HL-60 (cell line): ENCODE results near the gene ARHGAP35.

ENCODE experiments used
- GABPA ChIP-seq: IDR thresholded peaks from 2 replicates; pipeline ENCODE4 v1.6.1; 2012; ENCODE audit warnings: low read depth
- POLR2AphosphoS5 ChIP-seq: IDR thresholded peaks from 2 replicates; pipeline ENCODE4 v1.6.1; 2012; ENCODE audit warnings: low read depth
- SPI1 ChIP-seq: IDR thresholded peaks from 2 replicates; pipeline ENCODE4 v1.6.1; 2012; ENCODE audit warnings: low read depth, mild to moderate bottlenecking, borderline replicate concordance
- TF ChIP-seq, protein P1 (sequence below): IDR thresholded peaks from one replicate; pipeline ENCODE4 v1.5.1; 2011; ENCODE audit warnings: low read length, control low read depth, inconsistent platforms; ENCODE audit not compliant: insufficient read depth
- TF ChIP-seq, protein P2 (sequence below): IDR thresholded peaks from 2 replicates; pipeline ENCODE4 v1.6.1; 2012; ENCODE audit warnings: low read depth; ENCODE audit not compliant: insufficient replicate concordance

DNA sequence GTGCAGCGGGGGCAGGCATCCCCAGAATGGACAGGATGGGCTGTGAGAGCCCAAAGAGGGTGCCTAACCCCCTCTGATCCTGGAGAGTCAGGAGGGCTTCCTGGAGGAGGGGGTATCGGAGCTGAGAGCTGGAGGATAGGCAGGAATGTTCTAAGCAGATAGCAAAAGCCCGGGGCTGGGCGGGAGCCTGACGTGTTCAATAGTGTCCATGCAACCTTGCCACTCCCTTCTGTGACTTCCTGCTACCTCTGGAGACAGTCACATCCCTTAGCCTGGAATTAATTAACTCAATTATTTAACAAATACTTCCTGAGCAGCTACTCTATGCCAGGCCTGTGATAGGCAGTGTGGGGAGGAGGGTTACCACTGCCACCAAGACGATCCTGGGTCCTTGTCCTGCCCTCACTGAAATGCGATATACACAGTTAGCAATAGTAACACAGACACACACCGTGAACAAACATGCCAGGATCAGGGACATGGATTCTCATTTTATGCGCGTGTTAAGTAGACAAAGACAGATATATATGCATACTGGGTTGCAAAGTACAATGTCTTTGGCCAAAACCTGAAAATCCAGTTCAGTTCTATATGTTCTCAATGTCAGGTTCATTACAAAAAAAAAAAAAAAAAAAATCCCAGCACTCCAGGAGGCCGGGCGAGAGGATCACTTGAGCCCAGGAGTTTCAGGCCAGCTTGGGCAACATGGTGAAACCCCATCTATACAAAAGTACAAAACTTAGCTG, 20.9 kb upstream of the ARHGAP35 start:
- TF ChIP-seq, protein P1, sequence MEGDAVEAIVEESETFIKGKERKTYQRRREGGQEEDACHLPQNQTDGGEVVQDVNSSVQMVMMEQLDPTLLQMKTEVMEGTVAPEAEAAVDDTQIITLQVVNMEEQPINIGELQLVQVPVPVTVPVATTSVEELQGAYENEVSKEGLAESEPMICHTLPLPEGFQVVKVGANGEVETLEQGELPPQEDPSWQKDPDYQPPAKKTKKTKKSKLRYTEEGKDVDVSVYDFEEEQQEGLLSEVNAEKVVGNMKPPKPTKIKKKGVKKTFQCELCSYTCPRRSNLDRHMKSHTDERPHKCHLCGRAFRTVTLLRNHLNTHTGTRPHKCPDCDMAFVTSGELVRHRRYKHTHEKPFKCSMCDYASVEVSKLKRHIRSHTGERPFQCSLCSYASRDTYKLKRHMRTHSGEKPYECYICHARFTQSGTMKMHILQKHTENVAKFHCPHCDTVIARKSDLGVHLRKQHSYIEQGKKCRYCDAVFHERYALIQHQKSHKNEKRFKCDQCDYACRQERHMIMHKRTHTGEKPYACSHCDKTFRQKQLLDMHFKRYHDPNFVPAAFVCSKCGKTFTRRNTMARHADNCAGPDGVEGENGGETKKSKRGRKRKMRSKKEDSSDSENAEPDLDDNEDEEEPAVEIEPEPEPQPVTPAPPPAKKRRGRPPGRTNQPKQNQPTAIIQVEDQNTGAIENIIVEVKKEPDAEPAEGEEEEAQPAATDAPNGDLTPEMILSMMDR: no peak
- TF ChIP-seq POLR2AphosphoS5 (no peak), SPI1 (no peak), GABPA (no peak)
- TF ChIP-seq, protein P2, sequence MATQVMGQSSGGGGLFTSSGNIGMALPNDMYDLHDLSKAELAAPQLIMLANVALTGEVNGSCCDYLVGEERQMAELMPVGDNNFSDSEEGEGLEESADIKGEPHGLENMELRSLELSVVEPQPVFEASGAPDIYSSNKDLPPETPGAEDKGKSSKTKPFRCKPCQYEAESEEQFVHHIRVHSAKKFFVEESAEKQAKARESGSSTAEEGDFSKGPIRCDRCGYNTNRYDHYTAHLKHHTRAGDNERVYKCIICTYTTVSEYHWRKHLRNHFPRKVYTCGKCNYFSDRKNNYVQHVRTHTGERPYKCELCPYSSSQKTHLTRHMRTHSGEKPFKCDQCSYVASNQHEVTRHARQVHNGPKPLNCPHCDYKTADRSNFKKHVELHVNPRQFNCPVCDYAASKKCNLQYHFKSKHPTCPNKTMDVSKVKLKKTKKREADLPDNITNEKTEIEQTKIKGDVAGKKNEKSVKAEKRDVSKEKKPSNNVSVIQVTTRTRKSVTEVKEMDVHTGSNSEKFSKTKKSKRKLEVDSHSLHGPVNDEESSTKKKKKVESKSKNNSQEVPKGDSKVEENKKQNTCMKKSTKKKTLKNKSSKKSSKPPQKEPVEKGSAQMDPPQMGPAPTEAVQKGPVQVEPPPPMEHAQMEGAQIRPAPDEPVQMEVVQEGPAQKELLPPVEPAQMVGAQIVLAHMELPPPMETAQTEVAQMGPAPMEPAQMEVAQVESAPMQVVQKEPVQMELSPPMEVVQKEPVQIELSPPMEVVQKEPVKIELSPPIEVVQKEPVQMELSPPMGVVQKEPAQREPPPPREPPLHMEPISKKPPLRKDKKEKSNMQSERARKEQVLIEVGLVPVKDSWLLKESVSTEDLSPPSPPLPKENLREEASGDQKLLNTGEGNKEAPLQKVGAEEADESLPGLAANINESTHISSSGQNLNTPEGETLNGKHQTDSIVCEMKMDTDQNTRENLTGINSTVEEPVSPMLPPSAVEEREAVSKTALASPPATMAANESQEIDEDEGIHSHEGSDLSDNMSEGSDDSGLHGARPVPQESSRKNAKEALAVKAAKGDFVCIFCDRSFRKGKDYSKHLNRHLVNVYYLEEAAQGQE: no peak
